C1 segment of cervical spinal cord (tissue), 14 donors: ENCODE results near the gene STAP2.
"Not testable (repeated sequence)": the region's sequence is repeated elsewhere in the genome, so short reads cannot be mapped to it uniquely, and the experiment has no call there.

Experiments used
- DNase-seq, 14 donors: peaks; one replicate each; lab custom pipeline; 2025; lab: John Stamatoyannopoulos, UW

The STAP2 gene

DNA sequence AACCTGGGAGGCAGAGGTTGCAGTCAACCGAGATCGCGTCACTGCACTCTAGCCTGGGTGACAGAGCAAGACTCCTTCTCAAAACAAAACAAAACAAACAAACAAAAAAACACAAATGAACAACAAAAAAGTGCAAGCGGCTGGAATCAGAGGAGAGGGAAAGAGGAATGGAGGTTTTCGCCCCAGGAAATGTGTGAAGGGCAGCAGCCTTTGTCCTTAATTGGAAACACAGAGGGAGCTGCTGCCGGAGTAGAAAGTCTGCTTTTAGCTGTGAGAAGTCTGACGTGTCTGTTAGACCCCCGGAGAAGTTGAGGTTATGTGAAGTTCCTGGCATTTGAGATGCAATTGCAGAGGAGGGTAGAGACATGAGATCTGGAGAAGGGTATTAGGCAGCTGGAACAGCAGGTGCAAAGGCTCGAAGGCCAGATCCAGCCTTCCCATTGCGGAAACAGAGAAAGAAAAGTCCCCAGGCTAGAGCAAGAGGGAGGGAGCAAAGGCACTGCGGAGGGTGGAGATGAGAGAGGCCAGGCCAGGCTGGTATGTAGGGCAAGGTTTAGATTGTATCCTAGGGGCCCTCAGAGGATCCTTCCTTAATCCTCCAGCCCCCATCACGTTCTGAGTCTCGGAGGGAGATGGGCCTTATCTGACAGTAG, 36.9 kb downstream of the STAP2 start:
- no peak for DNase-seq

DNA sequence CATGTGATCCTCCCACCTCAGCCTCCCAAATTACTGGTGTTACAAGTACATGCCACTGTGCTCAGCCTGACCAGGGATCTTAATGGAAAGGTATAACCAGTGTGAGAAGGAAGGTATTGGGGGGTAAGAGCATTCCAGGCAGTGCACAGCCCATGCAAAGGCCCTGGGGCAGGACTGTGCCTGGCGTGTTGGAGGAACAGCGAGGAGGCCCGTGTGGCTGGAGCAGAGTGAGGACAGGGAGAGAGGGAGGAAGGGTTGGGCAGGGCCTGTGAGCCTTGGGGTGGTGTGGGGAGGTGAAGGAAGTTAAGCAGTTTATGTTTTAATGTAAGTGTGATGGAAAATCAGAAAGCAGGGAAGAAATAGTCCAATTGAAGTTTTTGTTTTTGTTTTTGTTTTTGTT, 38.0 kb downstream of the STAP2 start:
- DNase-seq: no peak

DNA sequence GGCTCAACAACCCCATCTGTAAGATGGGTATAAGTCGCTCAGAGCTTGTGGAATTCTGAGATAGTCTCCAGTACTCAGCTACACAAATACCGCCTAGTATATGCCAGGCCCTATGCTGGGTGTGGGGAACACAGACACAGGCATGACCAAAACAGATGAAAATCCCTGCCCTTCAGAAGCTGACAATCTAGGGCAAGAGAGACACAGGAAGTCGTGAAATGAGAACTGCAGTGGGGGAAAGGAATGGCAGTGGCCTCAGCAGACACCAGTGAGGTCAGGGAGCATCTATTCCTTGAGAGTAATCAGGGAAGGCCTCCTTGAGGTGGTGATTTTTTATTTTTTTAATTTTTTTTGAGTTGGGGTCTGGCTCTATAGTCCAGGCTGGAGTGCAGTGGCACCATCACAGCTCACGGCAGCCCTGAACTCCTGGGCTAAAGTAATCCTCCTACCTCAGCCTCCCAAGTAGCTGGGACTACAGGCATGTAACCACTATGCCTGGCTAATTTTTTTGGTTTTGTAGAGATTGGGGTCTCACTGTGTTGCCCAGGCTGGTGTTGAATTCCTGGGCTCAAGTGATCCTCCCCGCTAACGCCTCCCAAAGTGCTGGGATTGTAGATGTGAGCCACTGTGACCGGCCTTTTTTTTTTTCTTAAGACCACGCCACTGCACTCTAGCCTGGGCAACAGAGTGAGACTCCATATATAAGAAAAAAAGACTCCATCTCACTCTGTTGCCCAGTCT, 39.6 kb downstream of the STAP2 start:
- DNase-seq: no peak

DNA sequence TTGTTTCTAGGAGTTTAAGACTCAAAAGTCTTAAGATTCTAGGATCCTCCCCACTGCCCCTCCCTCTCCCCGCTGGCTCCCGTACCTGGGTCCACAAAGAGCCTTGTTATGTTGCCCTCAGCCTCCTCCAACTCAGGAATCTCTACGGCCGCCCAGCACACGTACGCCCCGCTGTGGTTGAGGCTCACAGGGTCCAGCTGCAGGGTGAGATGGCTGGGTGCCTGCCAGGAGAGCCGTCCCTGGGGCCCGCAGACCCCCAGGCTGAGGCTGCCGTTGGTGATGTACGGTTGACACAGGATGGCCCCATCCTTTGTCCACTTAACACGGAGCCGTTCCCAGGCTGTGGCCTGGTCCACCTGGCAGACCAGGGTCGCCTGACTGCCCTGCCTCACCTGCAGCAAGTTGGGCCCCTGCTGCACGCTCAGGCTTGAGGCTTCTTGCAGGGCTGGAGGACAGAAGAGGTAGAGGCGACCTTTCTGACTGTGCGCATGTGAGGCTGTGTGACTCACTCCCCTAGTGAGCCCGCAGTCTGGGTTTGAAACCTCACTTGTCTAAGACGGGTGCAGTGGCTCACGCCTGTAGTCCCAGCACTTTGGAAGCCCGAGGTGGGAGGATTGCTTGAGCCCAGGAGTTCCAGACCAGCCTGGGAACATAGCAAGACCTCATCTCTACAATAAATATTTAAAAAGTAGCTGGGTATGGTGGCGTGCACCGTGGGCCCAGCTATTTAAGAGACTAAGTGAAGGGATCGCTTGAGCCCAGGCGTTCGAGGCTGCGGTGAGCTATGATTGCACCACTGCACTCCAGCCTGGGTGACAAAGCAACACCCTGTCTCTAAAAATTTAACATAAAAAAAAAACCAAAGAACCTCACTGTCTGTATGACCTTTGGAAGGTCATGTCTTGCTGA, 40.5 kb downstream of the STAP2 start:
- DNase-seq: no peak

DNA sequence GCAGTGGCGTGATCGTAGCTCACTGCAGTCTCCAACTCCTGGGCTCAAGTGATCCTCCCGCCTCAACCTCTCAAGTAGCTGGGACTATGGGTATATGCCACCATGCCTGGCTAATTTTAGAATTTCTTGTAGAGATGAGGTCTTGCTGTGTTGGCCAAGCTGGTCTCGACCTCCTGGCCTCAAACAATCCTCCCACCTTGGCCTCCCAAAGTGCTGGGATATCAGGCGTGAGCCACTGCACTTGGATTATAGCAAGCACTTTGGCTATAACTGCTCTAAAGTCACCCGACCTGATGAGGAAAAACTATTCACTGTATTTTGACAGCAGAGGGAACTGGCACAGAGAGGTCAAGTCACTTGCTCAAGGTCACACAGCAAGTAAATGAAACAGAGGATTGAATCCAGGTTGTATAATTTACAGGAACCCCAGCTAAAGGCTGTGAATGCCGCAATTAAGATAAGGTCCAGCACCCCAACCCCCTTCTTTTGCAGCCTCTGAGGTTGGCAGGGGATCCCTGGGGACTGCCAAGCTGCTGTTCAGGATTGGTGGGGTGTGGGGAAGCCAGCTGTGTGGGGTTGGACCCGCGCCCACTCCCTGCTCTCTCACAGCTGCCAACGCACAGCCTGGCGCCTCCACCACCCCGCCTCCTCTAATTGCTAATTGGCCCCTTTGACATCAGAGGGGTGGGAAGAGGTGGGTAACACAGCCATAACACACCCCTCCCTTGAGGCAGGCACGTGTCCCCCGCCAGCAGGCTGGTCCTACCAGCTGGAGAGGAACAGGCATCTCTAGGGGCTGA, 42.5 kb downstream of the STAP2 start:
- peak in 8 of 14 donors; percentile 1 to 41 (median 16) for DNase-seq

DNA sequence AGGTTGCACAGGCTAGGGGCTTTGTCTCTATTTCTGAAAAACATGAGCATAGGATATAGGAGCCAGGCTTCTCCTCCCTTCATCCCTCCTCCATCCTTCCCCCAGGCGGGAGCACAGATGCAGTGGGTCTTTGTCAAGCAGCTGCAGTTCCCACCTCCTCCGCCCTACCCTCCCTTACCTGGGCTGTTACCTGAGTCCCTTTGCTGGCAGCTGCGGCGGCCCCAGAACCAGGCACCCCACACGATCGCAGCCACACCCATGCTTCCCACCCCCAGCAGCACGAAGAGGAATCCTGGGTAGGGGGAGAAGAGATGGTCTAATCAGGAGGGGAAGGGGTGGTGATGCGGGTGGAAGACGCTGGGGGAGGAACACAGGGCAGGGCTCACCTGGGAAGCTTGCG, 44.2 kb downstream of the STAP2 start:
- no peak for DNase-seq

DNA sequence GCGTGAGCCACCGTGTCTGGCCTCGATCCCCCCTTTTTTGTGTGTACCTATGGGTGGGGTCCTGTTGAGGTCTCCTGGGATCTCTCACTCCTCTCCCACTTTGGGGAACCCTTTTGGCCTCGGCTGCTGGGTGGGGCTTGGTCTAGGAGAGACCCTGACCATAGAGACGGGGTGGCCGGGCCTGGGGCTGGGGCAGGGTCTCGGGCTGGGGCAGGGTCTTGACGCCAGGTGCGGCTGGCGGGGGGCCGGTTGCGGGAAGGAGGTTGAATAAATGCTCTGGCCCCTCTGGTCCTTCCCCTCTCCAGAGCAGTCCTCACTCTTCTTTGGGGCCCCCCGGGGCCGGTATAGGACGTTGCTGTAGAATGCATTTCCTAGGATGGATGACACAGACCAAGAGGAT, 46.1 kb downstream of the STAP2 start:
- DNase-seq: no peak

DNA sequence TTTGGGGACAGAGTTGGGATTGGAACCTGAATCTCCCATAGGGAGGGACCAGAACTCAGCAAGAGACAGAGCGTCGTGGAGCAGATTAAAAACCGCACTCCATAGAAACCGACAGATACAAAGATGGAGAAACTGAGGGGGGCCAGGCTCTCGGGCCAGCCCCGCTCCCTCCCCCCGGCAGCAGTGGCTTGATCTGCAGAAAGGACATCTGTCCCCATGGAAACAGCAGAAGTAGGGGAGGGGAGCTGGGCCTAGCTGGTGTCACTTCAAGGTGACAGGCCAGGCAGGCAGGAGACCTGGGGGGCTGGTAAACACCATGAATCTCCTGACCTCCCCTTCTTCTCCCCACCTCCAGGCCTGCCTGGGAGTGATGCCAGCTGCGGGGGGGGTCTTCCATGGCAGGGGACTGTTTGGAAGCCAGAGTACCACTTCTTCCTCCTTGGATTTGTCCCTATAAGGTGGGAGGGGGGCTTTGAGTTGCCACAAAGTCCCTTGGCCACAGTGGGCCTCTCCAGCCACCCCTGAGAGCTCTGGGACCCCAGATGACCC, 47.4 kb downstream of the STAP2 start:
- DNase-seq: no peak

DNA sequence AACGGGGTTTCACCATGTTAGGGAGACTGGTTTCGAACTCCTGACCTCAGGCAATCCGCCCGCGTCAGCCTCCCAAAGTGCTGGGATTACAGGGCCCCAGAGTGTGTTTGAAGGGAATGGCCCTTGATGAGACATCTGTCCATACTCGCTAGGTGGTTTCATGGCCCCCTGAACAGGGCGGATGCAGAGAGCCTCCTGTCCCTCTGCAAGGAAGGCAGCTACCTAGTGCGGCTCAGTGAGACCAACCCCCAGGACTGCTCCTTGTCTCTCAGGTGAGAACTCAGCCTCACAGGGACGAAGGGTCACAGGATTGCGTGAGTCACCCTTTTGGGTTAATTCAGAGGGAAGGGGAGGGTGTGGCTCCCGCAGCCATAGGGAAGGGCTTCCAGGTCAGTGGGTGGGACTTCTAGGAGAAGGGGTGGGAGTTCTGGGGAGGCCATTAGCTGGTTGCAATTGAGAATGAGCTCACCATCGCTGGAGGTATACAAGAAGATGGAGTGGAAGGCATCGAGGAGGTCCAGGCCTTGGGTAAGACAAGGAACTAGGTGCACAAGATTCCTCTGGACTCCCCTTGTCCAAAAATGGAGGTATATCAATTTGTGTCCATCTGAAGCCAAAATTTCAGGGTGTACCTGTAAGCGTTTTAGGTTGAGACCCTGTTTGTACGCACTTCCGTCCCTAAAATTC, 50.4 kb downstream of the STAP2 start:
- DNase-seq: no peak

DNA sequence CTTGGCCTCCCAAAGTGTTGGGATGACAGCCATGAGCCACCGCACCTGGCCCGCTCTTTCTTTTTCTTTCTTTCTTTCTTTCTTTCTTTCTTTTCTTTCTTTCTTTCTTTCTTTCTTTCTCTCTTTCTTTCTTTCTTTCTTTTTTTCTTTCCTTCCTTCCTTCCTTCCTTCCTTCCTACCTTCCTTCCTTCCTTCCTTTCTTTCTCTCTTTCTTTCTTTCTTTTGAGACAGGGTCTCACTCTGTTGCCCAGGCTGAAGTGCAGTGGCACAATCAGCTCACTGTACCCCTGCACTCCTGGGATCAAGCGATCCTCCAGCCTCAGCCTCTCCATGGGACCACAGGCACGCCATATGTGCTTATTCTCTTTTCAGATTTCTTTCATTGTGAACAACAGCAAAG, 52.5 kb downstream of the STAP2 start:
- DNase-seq: not testable (repeated sequence)

DNA sequence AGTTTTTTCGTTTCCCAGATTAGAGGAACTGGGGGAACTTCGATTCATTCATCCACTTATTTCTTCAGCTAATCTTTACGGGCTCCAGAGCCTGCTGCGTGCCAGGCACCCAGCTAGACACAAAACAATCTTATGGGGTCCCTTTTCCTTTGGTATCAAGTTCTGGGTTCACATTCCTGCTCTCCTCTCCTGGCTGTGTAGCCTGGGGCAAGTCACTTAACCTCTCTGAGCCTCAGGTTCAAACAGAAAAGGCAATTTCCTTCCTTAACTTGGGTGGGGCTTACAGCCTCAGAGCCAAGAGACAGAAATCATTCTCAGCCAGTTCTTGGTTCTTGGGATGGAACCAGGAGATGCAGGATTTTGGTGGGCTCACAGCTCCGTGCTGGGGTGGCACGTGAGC, 53.7 kb downstream of the STAP2 start:
- no peak for DNase-seq

DNA sequence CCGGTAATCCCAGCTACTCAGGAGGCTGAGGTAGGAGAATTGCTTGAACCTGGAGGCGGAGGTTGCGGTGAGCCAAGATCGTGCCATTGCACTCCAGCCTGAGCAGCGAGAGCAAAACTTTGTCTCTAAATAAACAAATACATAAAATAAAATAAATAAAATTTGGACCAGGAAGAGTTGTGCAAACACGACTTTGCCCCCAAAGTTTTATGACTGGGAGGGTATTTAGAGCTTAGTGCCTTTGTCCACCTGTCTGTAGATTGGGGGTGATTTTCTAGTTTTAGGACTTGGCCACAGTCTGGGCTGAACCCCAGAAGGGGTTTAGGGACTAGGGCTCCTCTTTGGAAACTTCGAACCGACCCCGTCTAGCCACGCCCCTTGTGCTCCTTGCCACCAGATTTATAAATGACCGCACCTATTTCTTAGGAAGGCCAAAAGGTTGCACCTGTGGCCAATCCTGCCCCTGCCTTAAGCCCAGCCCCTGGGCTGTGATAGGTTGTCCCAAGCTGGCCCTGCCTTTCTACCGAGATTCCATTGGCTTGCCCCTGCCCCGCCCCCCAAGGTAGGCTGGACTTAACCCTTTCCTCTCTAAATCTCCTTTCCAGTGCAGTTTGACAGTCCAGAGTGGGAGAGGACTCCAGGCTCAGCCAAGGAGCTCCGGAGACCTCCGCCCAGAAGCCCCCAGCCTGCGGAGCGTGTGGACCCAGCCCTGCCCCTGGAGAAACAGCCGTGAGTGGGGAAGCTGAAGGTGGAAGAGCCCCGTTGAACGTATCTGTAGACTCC, 54.3 kb downstream of the STAP2 start:
- DNase-seq: no peak

DNA sequence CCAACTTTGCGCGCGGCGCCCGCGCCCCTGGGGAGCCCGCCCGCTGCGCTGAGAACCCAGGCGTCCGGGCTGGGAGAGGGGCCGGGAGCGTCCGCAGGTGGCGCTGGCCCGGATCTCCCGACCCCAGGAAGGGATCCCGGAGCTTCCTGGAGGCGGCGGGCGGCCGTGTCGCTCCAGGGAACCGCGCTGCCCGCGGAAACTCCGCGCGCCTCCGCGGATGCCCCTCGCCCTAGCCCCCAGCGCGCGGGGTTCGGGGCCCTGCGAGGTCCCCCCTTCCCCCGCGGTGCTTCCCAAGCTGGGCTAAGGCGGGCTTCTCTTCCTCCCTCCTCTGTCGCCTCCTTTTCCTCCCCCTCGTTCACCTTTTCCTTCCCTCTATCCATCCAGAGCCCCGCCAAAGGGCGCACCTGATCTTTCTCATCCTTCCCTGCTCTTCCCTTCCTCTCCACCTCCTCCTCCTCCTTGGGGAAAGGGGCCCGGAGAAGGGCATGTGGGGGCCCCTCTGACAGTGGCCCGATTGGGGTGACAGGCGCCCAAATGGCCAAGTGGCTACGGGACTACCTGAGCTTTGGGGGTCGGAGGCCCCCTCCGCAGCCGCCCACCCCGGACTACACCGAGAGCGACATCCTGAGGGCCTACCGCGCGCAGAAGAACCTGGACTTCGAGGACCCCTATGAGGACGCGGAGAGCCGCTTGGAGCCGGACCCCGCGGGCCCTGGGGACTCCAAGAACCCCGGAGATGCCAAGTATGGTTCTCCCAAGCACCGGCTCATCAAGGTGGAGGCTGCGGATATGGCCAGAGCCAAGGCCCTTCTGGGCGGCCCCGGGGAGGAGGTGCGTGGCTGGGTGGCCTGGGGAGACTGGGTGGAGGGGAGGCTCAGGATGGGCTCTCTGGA, 58.9 kb downstream of the STAP2 start:
- no peak for DNase-seq

DNA sequence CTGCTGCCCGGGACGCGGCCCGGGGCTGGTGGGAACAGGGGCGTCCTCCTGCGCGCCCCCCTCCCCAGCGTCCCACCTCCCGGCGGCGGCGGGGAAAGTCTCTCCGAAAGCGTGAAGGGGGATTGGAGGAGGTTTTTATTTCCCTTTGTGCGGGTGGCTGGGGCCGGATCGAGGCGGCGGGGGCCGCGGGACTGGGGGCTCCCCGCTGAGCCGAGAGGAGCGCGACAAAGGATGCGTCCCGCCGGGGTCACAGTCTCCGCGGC, 59.4 kb downstream of the STAP2 start:
- DNase-seq: no peak

DNA sequence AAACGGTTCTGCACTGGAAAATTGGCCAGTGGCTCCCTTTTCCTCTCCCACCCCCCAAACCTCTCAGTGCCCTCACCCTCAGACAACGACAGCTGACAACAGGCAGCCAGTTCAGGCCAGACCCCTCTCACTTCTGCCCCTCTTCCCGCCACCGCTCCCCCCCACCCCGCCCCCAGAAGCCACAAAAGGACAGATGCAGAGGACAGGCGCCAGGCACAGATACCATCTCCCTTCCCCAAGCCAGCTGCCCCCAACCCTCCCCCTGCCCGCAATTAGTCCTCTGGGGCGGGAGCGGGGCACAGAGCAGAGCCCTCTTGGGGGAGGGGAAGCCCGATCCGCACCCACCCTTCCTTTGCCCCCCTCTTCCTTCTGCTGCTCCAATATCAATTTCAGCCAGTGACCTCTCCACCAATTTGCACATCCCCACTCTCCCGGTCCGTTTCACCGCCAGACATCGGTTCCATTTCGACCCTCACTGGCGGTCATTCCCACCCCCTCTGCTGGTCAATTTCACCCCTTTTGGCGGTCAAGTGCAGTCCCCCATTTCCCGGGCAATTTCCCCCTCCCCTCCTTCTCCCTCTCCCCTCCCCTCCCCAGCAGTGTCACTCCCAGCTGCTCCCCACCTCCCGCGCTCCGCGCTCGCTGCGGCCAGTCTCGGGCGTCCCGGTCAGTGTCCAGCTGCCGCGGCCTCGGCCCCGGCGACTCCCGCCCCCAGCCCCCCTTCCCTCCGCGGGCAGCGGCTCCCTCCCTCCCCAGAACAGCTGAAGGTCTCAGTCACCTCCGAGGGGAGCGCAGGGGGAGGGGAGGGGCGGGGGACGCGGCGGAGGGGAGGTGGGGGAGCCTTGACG, 60.0 kb downstream of the STAP2 start, which contains the start of gene SHD:
SHD (plus strand) TSS at position 848 of the 848 bp plus-strand sequence. CDS start 798 bp downstream, outside the sequence.
- DNase-seq: no peak

DNA sequence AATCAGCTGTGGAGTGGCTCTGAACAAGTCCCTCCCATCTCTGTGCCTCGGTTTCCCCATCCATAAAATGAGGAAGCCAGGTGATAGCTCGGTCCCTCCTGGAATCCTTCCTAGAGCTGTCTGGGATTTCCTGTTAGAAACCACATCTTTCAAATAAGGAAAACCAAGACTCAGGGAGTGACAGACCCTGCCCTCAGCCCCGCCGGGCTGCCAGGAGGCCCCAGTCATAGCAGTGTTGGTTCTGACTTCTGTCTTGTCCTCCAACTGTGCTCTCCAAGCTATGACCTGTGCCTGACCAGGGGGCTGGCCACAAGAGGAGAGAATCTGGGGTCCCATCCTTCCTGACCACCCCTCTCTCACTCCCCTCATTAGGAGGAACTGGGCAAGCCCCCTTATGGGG, 60.6 kb downstream of the STAP2 start:
- DNase-seq: no peak

DNA sequence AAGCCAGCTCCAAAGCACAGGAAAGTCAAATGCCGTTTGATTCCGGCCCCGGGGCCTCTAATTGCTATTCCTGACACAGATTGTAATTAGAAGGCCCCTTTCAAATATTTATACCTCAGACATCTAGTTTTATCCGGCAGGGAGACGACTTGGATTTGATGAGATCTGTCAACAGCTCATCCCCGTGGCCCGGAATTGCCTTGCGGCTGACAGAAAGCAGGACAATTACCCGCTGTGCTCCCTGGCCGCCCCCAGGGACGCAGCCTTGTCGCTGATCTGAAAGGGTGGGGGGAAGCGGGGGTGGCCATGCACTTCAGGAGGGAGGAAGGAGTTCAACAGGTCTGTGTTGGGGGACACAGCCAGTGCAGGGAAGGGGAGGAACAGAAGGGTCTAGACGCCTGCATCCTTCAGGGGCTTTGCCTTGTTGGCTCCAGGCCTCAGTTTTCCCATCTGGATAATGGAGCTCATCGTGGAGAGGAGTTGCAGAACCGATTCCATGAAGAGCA, 61.4 kb downstream of the STAP2 start:
- DNase-seq: no peak

DNA sequence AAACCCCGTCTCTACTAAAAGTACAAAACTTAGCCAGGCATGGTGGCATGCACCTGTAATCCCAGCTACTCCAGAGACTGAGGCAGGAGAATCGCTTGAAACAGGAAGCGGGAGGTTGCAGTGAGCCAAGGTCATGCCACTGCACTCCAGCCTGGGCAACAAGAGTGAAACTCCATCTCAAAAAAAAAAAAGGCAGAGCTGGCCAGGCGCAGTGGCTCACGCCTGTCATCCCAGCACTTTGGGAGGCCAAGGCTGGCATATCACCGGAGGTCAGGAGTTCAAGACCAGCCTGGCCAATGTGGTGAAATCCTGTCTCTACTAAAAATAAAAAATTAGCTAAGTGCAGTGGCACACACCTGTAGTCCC, 64.3 kb downstream of the STAP2 start:
- DNase-seq: not testable (repeated sequence)
